B cell (primary cell): Measurements from ENCODE around the gene STK24. TPM values are rescaled to one million over a fixed set of nuclear protein-coding genes. Genes with fewer than 3 reads are reported as not detected.

Source experiments
- ATAC-seq: fragments of 200-7000 bp; cut with Tn5 transposase; one replicate; pipeline ENCODE4 v1.10.0; 2021; ENCODE audit warnings: low read depth, mild to moderate bottlenecking, moderate number of reproducible peaks, moderate library complexity
- CTCF ChIA-PET: fragments of 350-600 bp; sonication (Branson Sonifier 250); formaldehyde crosslinking; loops from one replicate; lab custom pipeline; 2021; ENCODE audit warnings: antibody characterized with exemption, inconsistent platforms; lab: Charles Lee
- POLR2A ChIA-PET: fragments of 350-600 bp; sonication (Branson Sonifier 250); formaldehyde crosslinking; loops from one replicate; lab custom pipeline; 2021; ENCODE audit warnings: antibody characterized with exemption; lab: Charles Lee
- DNase-seq: peaks from one replicate; pipeline ENCODE4 v3.0.0; 2013
- H2AFZ ChIP-seq: 2 replicates; pipeline ENCODE4 v1.6.1; 2012; ENCODE audit warnings: mild to moderate bottlenecking, low read depth, low read length; ENCODE audit not compliant: insufficient read depth, poor library complexity, severe bottlenecking
- H3K27ac ChIP-seq, 2 donors: 1 replicate in 1 of 2; 2 replicates in 1 of 2; pipeline ENCODE4 v1.5.1; 2012 to 2013; ENCODE audit warnings: low read length in 2 of 2, mild to moderate bottlenecking in 2 of 2, moderate library complexity in 1 of 2
- H3K27me3 ChIP-seq, 4 experiments: fragments of 200-600 bp in 1 of 4; sonication (generic) in 1 of 4; replicated peaks in 1 of 4; 1 replicate in 2 of 4; 2 replicates in 2 of 4; pipeline versions ENCODE4 v1.6.1 to v1.7.0; 2013 to 2016; ENCODE audit warnings: low read length in 3 of 4, mild to moderate bottlenecking in 2 of 4, mixed read lengths in 1 of 4, moderate library complexity in 1 of 4; ENCODE audit not compliant: insufficient read depth in 4 of 4, control insufficient read depth in 3 of 4; ENCODE audit errors: control extremely low read depth in 1 of 4
- H3K36me3 ChIP-seq, 2 experiments: replicated peaks in 1 of 2; 1 replicate in 1 of 2; 2 replicates in 1 of 2; pipeline versions ENCODE4 v1.6.1 to v1.7.1; 2013; ENCODE audit warnings: low read length in 1 of 2; ENCODE audit not compliant: insufficient read depth in 2 of 2, control insufficient read depth in 1 of 2; ENCODE audit errors: control extremely low read depth in 1 of 2, extremely low read depth in 1 of 2
- H3K4me1 ChIP-seq, 2 donors: fragments of 200-600 bp in 1 of 2; sonication (generic) in 1 of 2; 1 replicate in 1 of 2; 2 replicates in 1 of 2; pipeline versions ENCODE4 v1.5.1 to v1.6.1; 2013 to 2017; ENCODE audit warnings: low read length in 2 of 2; ENCODE audit not compliant: control insufficient read depth in 2 of 2, insufficient read depth in 2 of 2
- H3K4me2 ChIP-seq: replicated peaks from 2 replicates; pipeline ENCODE3; 2012; ENCODE audit warnings: mild to moderate bottlenecking, low read depth, low read length; ENCODE audit not compliant: poor library complexity, severe bottlenecking
- H3K4me3 ChIP-seq, 5 experiments: fragments of 200-600 bp in 1 of 5; sonication (generic) in 1 of 5; 1 replicate in 3 of 5; 2 replicates in 2 of 5; pipeline versions ENCODE4 v1.5.1 to v1.7.0; 2011 to 2016; ENCODE audit warnings: low read length in 4 of 5, mild to moderate bottlenecking in 4 of 5, low read depth in 2 of 5, control low read depth in 1 of 5, moderate library complexity in 1 of 5; ENCODE audit not compliant: insufficient read depth in 1 of 5; ENCODE audit errors: control extremely low read depth in 1 of 5, extremely low read depth in 1 of 5
- H3K79me2 ChIP-seq: fragments of 200-600 bp; sonication (generic); one replicate; pipeline ENCODE4 v1.6.0; 2016; ENCODE audit warnings: low read length; ENCODE audit not compliant: control insufficient read depth, insufficient read depth
- H3K9ac ChIP-seq: fragments of 200-600 bp; sonication (generic); 2 replicates; pipeline ENCODE4 v1.6.1; 2017; ENCODE audit warnings: mild to moderate bottlenecking, low read length, moderate library complexity
- H3K9me3 ChIP-seq, 3 donors: one replicate each; pipeline versions ENCODE4 v1.6.1 to v1.7.1; 2013; ENCODE audit warnings: low read length in 2 of 3; ENCODE audit not compliant: control insufficient read depth in 2 of 3, insufficient read depth in 1 of 3; ENCODE audit errors: control extremely low read depth in 1 of 3
- H4K20me1 ChIP-seq: 2 replicates; pipeline ENCODE4 v1.6.0; 2012; ENCODE audit warnings: mild to moderate bottlenecking, low read length; ENCODE audit not compliant: insufficient read depth, control insufficient read depth, poor library complexity, severe bottlenecking
- H3K27ac Mint-ChIP-seq: one replicate; pipeline ENCODE4 v1.8.0; 2021; ENCODE audit warnings: mixed read lengths
- H3K27me3 Mint-ChIP-seq: one replicate; pipeline ENCODE4 v1.8.0; 2021; ENCODE audit warnings: mixed read lengths
- H3K4me1 Mint-ChIP-seq: one replicate; pipeline ENCODE4 v1.8.0; 2021; ENCODE audit warnings: mixed read lengths
- H3K4me3 Mint-ChIP-seq: one replicate; pipeline ENCODE4 v1.8.0; 2021; ENCODE audit warnings: mixed read lengths
- H3K9me3 Mint-ChIP-seq: one replicate; pipeline ENCODE4 v1.8.0; 2022; ENCODE audit warnings: mixed read lengths; ENCODE audit not compliant: insufficient read depth
- CTCF ChIP-seq: fragments of 200-600 bp; IDR thresholded peaks from one replicate; pipeline ENCODE4 v1.8.0; 2022; ENCODE audit warnings: antibody characterized with exemption, mild to moderate bottlenecking
- EZH2 ChIP-seq: IDR thresholded peaks from 2 replicates; pipeline ENCODE4 v1.6.1; 2012; ENCODE audit warnings: borderline replicate concordance, low read depth, mild to moderate bottlenecking, moderate library complexity, low read length; ENCODE audit not compliant: insufficient read depth, poor library complexity, severe bottlenecking
- WGBS: methylation state at CpG from one replicate; pipeline ENCODE4 v1.1.5; 2013; ENCODE audit warnings: missing lambda C conversion rate; ENCODE audit not compliant: insufficient coverage; 5-methylcytosine and 5-hydroxymethylcytosine counted together
- intact Hi-C: fragments of 100-400 bp; cut with micrococcal nuclease; formaldehyde crosslinking; loops from one replicate; pipeline ENCODE4 v1.10.0; 2022
- polyA plus RNA-seq: library from polyadenylated mRNA; depleted of rRNA; stranded (reverse); fragments of >200 nt; gene quantifications from 2 replicates; pipeline ENCODE4 v1.2.3, GENCODE V29; 2012
- total RNA-seq, 2 donors: library from RNA; stranded (reverse); fragments of 120-200 nt in 1 of 2; gene quantifications; 1 replicate in 1 of 2; 2 replicates in 1 of 2; pipeline versions ENCODE4 v1.2.3 to v1.2.4, GENCODE V29; 2013 to 2022

Gene STK24
- total and polyA plus RNA-seq, 2 donors (not counting 1 experiment from before 2014, with no cell fraction given): 47.2 to 117 TPM

GRCh38 chr13:98445340-98446233 lies 131.3 kb downstream of the STK24 start:
- 22% methylated on average over 11 of the region's 18 CpGs for WGBS
- intact Hi-C loops: loop anchor here (1.0 to 10.0 kb wide), 4 partner anchors 129 to 397 kb away; partner anchors contain the start of gene STK24
- H3K4me2 ChIP-seq: peak overlapping the region; percentile 70
- peaks cover 5% of the 10 kb centered on the region for H4K20me1 ChIP-seq
- DNase-seq (peak; percentile 83), ATAC-seq (peak; percentile 98)
- peak overlapping the region; percentile 63 for H2AFZ ChIP-seq
- peak overlapping the region; percentile 52 to 69 for H3K27ac ChIP-seq
- H3K4me3 ChIP-seq: peak overlapping the region in 2 of 5 experiments; percentile 19 to 30
- Mint-ChIP-seq H3K4me1 (peaks cover 11% of the 10 kb centered on the region), H3K4me3 (peak overlapping the region; percentile 58), H3K27me3 (no peaks in the 10 kb centered on the region), H3K9me3 (no peaks in the 10 kb centered on the region), H3K27ac (peak overlapping the region; percentile 81)
- peak overlapping the region; percentile 26 for H3K9ac ChIP-seq
- H3K27me3 ChIP-seq: no peaks in the 10 kb centered on the region
- H3K79me2 ChIP-seq: no peaks in the 10 kb centered on the region
- no peaks in the 10 kb centered on the region for H3K9me3 ChIP-seq
- POLR2A ChIA-PET: interaction anchor here (0.6 to 0.9 kb wide), 2 partner anchors 207 to 226 kb away, joined by 3 to 4 read pairs; no protein-coding TSS in a partner anchor
- CTCF ChIA-PET: interaction anchor here (0.6 to 8.6 kb wide), 42 partner anchors 10 to 589 kb away, joined by 3 to 268 read pairs (median 4); partner anchors contain the start of gene STK24
- H3K4me1 ChIP-seq: peaks cover 9 to 12% of the 10 kb centered on the region in 2 donors
- TF ChIP-seq EZH2 (no peak), CTCF (peak; percentile 99)
- H3K36me3 ChIP-seq: peaks cover 0 to 7% of the 10 kb centered on the region in 2 experiments
